OCI-LY7 (cell line): ENCODE measurements around the gene ANKMY1.

Experiments used
- EZH2phosphoT487 ChIP-seq: fragments of 200-600 bp; sonication (generic); IDR thresholded peaks from 2 replicates; pipeline ENCODE4 v1.6.1; 2018; ENCODE audit warnings: low read depth, borderline replicate concordance, mild to moderate bottlenecking, mixed run types, antibody characterized with exemption, low read length, moderate library complexity, mixed read lengths
- TF ChIP-seq, protein P1 (sequence below): fragments of 200-600 bp; sonication (generic); conservative IDR thresholded peaks from 2 replicates; pipeline ENCODE4 v1.5.1; 2014; ENCODE audit warnings: mild to moderate bottlenecking, antibody characterized with exemption, low read length, moderate library complexity, mixed read lengths

DNA sequence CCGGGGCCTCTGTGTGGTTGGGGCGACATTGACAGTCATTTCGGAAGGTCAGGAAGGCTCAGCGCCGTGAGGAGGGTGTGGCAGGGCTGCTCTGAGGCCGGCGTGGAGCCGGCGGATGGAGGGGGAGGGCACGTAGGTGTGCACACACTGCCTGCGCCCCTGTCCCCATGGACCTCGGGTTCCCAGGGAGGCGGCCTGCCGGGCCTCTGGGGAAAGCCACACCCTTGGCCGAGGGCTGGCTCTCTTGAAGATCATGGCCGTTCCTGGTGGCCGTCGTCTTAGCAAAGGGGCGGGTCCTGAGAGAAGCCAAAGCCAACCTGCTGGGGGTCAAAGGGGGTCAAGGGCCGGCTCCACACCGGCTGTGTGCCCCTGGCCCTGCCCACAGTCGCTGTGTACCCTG is 110.5 kb downstream of the ANKMY1 start:
- TF ChIP-seq, protein P1, sequence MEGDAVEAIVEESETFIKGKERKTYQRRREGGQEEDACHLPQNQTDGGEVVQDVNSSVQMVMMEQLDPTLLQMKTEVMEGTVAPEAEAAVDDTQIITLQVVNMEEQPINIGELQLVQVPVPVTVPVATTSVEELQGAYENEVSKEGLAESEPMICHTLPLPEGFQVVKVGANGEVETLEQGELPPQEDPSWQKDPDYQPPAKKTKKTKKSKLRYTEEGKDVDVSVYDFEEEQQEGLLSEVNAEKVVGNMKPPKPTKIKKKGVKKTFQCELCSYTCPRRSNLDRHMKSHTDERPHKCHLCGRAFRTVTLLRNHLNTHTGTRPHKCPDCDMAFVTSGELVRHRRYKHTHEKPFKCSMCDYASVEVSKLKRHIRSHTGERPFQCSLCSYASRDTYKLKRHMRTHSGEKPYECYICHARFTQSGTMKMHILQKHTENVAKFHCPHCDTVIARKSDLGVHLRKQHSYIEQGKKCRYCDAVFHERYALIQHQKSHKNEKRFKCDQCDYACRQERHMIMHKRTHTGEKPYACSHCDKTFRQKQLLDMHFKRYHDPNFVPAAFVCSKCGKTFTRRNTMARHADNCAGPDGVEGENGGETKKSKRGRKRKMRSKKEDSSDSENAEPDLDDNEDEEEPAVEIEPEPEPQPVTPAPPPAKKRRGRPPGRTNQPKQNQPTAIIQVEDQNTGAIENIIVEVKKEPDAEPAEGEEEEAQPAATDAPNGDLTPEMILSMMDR, result no peak
- TF ChIP-seq EZH2phosphoT487, result no peak
